GM18520 (cell line): ENCODE data around the gene RABGGTA.
"Not testable (repeated sequence)": the region's sequence is repeated elsewhere in the genome, so short reads cannot be mapped to it uniquely, and the experiment has no call there.

Source experiments
- ATAC-seq: cut with Tn5 transposase; IDR thresholded peaks from one replicate; pipeline ENCODE4 v1.9.1; 2021; ENCODE audit not compliant: unreplicated experiment

Gene RABGGTA

GRCh38 chr14:24245350-24245749 is 26.0 kb downstream of the RABGGTA start:
- not testable (repeated sequence) for ATAC-seq

GRCh38 chr14:24243336-24243836 is 28.0 kb downstream of the RABGGTA start:
- ATAC-seq, result no peak

- peak; percentile 57 for ATAC-seq
Observed at GRCh38 chr14:24241829-24242443, 29.5 kb downstream of the RABGGTA start.

- ATAC-seq, result no peak
Observed at GRCh38 chr14:24240110-24240918, 31.1 kb downstream of the RABGGTA start.

DNA sequence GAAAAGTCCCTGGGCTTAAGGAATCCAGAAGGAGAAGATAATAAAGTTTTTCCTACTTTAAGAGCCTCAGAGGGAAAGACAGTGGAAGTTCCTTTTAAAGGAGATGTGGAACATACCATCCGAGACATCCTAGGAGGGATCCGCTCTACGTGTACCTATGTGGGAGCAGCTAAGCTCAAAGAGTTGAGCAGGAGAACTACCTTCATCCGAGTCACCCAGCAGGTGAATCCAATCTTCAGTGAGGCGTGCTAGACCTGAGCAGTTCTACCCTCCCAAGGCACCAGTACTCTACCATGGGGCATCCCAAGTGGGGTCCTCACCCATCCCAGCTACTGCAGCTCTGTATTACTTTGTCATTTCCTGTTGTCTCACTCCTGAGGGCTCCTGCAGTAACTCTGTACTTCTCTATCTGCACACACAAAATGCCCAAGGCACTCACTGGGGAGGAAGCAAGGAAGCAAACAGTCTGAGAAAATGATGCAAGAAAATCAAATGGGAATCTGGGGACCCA is 32.8 kb downstream of the RABGGTA start:
- no peak for ATAC-seq

- ATAC-seq, result no peak
Observed at GRCh38 chr14:24238123-24238522, 33.3 kb downstream of the RABGGTA start.

DNA sequence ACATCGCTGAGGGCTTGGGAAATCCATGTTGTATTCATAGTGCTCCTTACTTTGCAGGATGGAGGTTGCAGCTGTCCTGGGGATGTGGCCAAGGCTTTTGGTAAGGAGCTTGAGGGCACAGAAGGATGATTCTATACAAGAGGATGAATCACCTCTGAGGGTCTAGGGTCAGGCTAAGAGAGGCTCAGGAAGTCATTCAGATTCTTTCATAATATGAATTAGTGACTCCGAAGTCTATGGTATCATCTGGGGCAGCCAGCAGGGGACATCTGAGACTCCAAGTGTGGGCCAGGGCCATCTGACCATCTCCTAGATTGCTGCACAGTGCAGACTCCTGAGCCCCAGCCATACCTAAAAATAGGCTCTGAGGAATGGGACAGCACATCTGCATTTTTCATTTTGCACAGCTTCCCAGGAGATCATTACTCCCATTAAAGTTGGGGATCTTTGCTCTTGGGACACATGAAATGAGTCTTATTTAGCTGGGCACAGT is 33.9 kb downstream of the RABGGTA start:
- no peak for ATAC-seq

DNA sequence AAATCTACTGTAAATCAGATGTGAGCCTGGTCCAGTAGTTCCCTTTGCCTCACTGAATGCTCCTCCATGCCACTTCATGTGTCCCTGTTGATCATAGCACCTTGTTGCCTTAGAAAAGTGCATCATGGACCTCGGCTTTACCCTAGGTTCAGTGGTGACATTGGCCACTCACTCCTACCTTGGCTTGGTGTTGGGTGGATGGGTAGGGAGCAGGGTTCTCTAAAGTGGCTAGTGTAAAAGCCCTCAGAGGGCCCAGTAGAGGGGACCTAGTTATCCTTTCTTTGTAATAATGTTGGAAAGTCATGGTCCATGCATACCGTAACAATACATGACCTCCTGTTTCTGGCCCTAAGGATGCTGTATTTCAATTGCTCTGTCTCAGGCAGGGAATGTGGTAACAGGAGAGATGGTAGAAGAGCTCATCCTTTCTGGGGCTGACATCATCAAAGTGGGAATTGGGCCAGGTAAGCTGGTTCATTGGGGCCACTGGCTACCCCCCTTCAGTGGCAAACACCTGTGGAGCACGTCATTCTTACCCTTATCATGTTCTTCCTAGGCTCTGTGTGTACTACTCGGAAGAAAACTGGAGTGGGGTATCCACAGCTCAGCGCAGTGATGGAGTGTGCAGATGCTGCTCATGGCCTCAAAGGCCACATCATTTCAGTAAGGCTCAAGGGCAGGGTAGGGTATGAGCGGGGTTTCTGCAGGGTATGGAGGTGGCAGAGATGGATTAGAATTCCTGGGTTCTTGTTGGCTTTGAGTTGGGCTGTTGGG is 34.5 kb downstream of the RABGGTA start:
- no peak for ATAC-seq

- no peak for ATAC-seq
Observed at GRCh38 chr14:24235804-24236688, 35.4 kb downstream of the RABGGTA start.

- ATAC-seq, result no peak
Observed at GRCh38 chr14:24234095-24235005, 37.0 kb downstream of the RABGGTA start.

GRCh38 chr14:24233538-24233866 is 37.9 kb downstream of the RABGGTA start:
- no peak for ATAC-seq

DNA sequence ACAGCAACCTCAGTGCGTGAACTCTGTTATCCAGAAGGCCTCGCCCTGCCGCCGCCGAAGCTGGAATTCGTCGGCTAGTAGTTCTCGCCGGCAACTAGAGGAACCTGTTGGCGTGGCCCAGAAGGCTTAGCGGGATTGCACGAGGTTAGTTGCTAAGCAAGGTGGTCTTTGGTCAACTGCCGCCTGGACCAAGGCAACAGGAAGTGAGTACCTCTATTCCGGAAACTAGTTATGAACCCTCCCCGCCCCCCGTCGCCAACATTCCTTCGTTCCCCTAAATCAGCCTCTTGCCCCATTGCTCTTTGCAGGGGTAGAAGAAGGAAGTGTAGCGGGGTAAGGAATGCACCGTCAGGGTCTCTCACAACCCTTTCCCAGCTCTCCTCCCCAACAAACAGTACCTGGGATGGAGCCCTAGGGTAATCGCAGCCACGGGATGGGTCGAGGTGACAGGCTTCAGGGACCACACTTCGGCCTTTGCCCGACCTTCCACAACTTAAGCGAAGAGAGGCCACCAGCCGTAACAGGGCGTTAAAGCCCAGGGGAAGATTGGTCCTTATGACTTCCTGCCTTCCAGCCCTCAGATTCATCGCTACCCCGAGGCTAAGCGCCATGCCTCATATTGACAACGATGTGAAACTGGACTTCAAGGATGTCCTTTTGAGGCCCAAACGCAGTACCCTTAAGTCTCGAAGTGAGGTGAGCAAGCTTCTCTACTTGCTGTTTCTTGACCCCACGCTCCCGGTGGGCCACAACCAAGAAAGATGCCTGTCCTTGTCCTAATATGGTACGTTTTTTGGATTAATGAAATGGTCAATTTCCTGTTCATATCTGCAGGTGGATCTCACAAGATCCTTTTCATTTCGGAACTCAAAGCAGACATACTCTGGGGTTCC is 38.5 kb downstream of the RABGGTA start, which contains the start of gene GMPR2:
Gene GMPR2 (plus strand): TSS at position 285 of the 893 bp plus-strand sequence. CDS start 325 bp downstream, at position 610.
- peak; percentile 29 for ATAC-seq

DNA sequence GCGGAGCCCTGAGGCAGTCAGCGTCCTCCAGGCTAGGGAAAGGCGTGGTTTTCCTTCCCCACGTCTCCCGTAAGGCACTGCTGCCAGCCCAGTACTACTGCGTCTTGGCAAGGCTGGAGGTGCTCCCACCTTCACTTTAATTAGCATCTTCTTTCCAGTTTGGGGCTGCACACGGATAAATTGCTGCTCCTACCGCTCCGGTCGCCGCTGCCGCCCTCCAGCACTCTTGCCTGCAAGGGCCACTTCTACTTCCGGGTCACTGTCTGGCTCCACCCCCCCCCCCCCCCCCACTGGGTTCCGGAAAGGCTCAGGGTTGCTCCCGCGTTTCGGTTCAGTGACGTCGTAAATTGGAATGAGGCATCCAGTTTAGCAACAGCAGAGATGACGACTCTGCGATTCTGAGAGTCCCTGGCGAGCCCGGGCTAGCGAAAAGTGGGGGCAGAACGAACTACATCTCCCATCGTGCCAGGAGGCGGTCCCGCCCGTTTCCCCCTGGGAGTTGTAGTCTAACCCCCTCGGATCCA is 39.2 kb downstream of the RABGGTA start, which contains the start of gene NEDD8:
Gene NEDD8 (minus strand): TSS at position 247 of the 524 bp plus-strand sequence. CDS start 100 bp downstream, at position 147.
- ATAC-seq, result peak; percentile 59

DNA sequence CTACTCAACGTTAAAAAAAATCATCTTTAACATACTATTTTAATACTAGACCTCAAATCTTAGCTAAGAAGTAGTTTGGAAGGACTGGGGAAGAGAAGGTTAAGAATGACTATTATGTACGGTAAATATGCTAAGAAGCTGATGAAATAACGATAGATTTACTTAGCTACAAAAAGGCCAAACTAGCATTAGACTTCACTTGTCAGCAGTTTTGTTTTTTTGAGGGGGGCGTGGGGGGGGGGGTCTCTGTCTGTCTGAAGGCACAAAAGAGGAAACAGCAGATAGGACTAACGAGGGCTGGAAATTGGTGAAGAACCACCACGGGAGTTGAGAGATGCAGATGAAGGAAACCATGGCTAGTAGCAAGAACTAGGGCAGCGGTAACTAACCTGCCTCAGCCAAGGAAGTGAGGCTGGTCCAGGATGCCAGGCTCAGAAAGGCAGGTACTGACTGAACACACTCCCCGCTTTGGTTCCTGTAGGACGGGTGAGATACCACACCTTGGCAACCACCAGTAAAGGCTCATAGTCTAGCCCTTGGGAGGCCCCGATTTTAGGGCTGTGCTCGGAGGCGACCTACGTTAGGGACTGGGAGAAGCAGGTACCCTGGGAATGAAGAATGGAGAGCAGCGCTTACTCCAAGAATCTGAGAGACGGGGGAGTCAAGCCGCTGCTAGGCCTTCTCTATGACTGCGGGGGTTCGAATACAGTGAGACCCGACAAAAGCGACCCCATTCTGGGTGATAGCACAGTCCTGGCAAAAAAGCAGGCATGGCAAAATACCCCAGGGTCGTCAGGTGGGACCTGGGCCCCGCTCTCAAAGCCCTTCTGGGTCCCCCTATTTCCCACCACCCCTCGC is 39.9 kb downstream of the RABGGTA start:
- ATAC-seq, result no peak

DNA sequence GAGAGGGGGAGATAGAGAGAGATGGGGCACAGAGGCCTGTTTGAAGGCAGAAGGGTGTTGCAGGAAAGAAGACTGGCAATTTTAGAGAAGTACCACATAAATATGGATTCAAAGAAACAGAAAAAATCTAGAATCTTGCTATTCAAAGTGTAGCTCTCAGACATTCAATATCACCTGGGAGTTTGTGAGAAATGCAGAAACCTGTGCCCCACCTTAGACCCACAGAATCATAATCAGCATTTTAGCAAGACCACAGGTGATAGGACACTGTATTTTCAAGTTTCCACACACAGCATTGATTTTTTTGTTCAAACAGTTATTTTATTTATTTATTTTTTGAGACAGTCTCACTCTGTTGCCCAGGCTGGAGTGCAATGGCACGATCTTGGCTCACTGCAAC is 42.5 kb downstream of the RABGGTA start:
- no peak for ATAC-seq

DNA sequence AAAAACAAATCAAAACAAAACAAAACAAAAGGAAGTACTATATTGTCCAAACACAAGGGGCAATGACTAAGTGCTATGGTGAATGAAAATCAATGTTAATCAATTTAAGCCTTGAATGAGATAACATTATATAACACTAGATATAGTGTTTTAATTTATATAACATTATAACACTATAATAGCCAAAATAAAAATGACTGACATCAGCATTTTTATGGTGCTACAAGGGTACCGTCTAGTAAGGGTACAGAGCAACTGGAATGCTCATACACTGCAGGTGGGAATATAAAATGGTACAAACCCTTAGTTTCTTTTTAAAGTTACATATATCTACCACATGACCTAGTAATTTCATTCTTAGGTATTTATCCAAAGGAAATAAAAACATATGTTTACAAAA is 44.9 kb downstream of the RABGGTA start:
- no peak for ATAC-seq

DNA sequence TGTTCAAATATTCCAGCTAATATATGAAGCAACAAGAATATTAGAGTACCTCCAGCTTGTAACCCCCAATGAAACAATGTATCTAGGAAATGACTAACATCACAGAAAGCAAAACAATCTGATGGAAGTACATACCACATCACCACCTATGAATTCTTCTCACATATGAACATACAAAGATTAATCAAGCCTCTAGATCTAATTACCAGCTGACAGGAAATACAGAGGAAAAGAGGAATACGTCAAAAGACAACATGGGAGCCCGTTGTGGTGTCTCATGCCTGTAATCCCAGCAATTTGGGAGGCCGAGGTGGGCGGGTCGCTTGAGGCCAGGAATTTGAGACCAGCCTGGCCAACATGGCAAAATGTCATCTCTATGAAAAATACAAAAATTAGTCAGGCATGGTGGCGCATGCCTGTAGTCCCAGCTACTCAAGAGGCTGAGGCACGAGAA is 46.8 kb downstream of the RABGGTA start:
- no peak for ATAC-seq
